ENCODE measurements around the gene ARHGEF28.

The ARHGEF28 gene

DNA sequence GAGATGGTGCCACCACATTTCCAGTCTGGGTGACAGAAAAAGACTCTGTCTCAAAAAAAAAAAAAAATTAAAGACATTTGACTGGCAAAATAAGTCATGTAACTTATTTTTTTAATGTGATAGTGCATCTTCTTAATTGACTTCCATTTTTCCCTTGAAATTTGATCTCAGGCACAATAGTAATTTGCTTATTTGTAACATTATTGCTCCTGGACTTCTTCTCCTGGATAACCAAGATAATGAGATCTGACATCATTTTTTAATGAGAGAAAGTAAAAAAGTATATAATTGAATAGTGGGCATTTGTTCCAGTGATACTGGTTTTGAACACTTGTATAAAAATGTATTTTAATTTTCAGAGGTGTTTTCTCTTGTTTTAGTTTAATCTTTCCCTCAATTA is 3.5 kb downstream of the ARHGEF28 start:
- ChIA-PET CTCF (interaction anchor here (2.2 kb wide), 1 partner anchor 21 kb away, joined by 6 read pairs; no protein-coding TSS in a partner anchor), POLR2A (no interaction called here)
- TF ChIP-seq, protein P1, sequence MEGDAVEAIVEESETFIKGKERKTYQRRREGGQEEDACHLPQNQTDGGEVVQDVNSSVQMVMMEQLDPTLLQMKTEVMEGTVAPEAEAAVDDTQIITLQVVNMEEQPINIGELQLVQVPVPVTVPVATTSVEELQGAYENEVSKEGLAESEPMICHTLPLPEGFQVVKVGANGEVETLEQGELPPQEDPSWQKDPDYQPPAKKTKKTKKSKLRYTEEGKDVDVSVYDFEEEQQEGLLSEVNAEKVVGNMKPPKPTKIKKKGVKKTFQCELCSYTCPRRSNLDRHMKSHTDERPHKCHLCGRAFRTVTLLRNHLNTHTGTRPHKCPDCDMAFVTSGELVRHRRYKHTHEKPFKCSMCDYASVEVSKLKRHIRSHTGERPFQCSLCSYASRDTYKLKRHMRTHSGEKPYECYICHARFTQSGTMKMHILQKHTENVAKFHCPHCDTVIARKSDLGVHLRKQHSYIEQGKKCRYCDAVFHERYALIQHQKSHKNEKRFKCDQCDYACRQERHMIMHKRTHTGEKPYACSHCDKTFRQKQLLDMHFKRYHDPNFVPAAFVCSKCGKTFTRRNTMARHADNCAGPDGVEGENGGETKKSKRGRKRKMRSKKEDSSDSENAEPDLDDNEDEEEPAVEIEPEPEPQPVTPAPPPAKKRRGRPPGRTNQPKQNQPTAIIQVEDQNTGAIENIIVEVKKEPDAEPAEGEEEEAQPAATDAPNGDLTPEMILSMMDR (IDR thresholded peaks at IDR 0.05; ENCODE audit: control extremely low read depth, extremely low read depth, low read depth, missing control alignments) = no peak
- no peak for DNase-seq (ENCODE audit: extremely low spot score)

DNA sequence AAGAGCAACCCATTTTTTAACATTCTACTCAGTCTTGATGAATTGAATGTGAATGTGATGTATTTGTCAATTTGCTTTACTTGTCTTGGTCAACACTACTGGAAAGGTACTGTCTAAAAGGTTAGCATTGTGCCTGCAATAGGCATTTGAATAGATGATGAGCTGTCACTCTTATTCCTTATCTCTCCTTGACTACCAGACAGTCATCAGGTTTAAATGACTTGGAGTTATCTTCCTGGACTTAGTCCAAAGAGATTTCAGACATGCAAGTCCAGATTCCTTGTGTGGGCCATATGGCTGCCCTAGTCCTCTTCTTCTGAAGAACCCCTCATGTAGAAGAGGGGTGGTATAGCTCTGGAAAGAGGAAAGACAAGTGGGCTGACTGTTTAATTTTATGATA is 4.8 kb downstream of the ARHGEF28 start:
- TF ChIP-seq, protein P1 (IDR thresholded peaks at IDR 0.05; ENCODE audit: control extremely low read depth, extremely low read depth, low read depth, missing control alignments) = no peak
- CTCF ChIA-PET = interaction anchor here (2.2 kb wide), 1 partner anchor 20 kb away, joined by 6 read pairs; no protein-coding TSS in a partner anchor
- no peak for DNase-seq (ENCODE audit: extremely low spot score)
- POLR2A ChIA-PET = no interaction called here

DNA sequence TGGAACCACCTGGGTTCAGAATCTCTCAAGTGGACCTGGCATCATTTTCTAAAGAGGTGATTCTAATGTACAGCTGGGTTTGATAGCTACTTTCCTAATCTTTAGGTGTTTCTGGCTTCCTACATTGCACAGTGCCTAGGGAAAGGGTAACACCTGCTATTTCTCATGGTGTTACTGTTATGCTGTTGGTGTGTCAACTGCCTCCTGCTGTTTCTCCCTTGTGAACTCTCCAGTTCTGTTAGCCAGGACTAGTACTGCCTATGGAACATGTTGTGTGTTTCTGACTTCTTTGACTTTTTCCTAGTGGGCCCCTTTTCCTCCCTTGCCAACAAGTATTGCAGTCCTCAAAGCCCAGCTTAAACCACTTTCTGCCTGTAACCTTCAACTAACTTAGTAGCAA is 5.5 kb downstream of the ARHGEF28 start:
- no peak for DNase-seq (ENCODE audit: extremely low spot score)
- CTCF ChIA-PET = interaction anchor here (2.2 kb wide), 1 partner anchor 19 kb away, joined by 6 read pairs; no protein-coding TSS in a partner anchor
- TF ChIP-seq, protein P1 (IDR thresholded peaks at IDR 0.05; ENCODE audit: control extremely low read depth, extremely low read depth, low read depth, missing control alignments) = no peak
- POLR2A ChIA-PET = no interaction called here

DNA sequence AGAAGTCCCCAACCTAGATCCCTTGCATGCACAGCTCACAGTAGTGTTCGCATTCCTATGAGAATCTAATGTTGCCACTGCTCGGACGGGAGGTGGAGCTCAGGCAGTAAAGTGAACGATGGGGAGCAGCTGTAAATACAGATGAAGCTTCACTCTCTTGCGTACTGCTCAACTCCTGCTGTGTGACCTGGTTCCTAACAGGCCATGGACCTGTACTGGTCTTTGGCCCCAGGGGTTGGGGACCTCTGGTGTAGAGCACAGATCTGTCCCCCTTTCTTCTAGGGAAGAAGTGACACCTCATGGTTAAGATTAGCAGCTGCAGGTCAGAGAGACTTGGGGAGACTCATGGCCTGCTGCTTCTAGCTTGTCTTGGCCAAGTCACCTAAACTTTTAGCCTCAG is 7.1 kb downstream of the ARHGEF28 start:
- CTCF ChIA-PET = interaction anchor here (1.2 to 1.6 kb wide), 2 partner anchors 30 to 42 kb away, joined by 3 to 7 read pairs; no protein-coding TSS in a partner anchor
- POLR2A ChIA-PET = no interaction called here
- DNase-seq (ENCODE audit: extremely low spot score) = no peak
- TF ChIP-seq, protein P1 (IDR thresholded peaks at IDR 0.05; ENCODE audit: control extremely low read depth, extremely low read depth, low read depth, missing control alignments) = no peak

DNA sequence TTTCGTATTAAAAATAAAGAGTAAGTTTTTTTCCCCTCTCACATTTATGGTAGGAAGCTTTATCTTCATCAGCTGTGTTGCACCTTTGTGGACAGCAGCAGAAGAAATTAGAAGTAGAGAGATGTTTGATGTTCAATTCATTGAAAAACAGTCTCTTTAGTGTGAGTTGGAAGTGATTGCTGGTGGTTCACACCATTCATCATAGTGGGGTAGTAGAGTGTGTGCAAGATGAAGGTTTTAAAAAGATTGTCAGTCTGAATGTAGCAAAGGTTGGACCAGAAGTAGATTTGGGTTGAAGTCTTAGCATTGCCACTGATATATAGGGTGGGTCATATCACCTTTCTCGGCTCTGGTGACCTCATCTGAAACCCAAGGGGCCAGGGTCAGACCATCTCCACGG is 10.4 kb downstream of the ARHGEF28 start:
- TF ChIP-seq, protein P1 (IDR thresholded peaks at IDR 0.05; ENCODE audit: control extremely low read depth, extremely low read depth, low read depth, missing control alignments) = no peak
- ChIA-PET CTCF (interaction anchor here (1.6 to 1.7 kb wide), 2 partner anchors 11 to 157 kb away, joined by 4 to 5 read pairs; no protein-coding TSS in a partner anchor), POLR2A (no interaction called here)
- no peak for DNase-seq (ENCODE audit: extremely low spot score)

DNA sequence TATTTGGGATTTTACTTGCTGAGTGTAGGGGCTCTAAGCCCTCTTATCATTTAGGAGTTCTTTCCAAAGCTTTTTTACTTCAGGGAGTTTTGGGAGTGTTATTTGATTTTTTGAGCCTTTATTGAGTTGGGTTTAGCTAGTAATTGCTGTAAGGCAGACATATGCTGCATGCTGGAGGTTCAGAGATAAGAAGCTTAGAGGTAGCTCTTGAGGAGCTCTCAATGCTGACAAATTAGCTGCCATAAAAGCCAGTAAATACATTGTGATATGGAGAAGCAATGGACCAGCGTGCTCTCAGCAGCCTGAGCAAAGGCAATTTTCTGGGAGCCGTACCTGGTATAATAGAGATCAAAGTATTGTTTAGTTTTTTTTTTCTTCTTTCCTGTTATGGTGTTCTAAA is 11.6 kb downstream of the ARHGEF28 start:
- ChIA-PET POLR2A (no interaction called here), CTCF (interaction anchor here (1.2 to 1.7 kb wide), 3 partner anchors 10 to 158 kb away, joined by 3 to 5 read pairs (median 4); no protein-coding TSS in a partner anchor)
- TF ChIP-seq, protein P1 (IDR thresholded peaks at IDR 0.05; ENCODE audit: control extremely low read depth, extremely low read depth, low read depth, missing control alignments) = no peak
- no peak for DNase-seq (ENCODE audit: extremely low spot score)
